Measurements from ENCODE around the gene CNTNAP2.
"Not testable (repeated sequence)": the region's sequence is repeated elsewhere in the genome, so short reads cannot be mapped to it uniquely, and the experiment has no call there.

The CNTNAP2 gene

DNA sequence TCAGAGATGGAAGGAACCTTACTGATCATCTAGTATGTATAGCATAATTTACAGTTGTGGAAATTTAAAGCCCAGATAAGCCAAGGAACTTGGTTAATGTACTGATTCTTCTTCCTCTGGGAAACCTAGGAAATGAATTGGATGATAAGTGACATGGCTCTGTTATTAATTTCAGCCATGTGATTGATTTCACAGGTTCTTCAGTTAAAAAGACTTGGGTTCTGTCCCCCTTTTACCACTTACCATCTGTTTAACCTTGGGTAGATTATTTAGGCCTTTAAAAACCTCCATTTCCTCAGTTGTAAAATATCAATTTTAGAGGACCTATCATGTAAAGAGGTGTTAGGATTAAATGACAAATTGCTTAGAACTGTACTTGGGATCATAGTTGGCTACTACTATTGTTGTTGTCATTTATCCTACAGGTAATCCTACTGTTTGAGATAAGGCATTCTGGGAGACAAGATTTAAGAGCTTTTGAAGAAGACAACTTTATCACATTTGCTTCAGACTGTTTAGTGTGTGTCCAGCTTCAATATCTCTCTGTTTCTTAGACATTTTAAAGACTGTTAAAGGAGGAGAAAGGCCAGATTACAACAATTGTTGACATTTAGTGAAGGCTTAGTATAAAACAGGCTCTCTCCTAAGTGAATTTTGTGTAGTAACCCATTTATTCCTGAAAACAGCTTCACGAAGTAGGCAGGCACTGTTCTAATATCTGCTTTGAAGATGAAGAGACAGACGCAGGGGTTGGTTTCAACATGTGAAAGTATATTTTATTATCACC lies 1476.9 kb downstream of the CNTNAP2 start:
- no peak for DNase-seq

- DNase-seq, result no peak
These were observed 1478.4 kb downstream of the CNTNAP2 start for GRCh38 chr7:147595042-147595441.

- not testable (repeated sequence) for DNase-seq
These were observed 1482.1 kb downstream of the CNTNAP2 start for GRCh38 chr7:147598687-147599086.

- DNase-seq, result no peak
These were observed 1488.7 kb downstream of the CNTNAP2 start for GRCh38 chr7:147605323-147605722.

- no peak for DNase-seq
These were observed 1490.7 kb downstream of the CNTNAP2 start for GRCh38 chr7:147607157-147607800.

DNA sequence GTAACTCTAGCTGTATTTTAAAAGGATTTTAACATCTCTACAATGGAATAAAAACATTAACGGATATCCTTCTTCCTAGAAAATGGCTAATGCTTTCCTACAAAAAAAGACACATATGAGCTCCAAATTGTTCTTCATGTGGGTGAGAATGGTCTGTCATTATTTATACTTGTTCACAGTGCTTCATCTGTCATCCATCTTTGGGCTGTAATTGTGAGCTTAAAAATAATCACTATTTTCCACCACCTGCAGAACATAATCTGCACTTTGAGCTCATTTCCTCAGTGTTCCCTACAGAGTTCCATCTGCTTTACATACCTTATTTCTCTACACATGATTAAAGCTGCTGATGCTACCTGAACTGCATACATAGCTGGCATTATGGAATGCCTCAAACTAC lies 1494.8 kb downstream of the CNTNAP2 start:
- no peak for DNase-seq

GRCh38 chr7:147635288-147635687 lies 1518.7 kb downstream of the CNTNAP2 start:
- no peak for DNase-seq

- no peak for DNase-seq
These were observed 1520.0 kb downstream of the CNTNAP2 start for GRCh38 chr7:147636553-147636952.

GRCh38 chr7:147638566-147638965 lies 1522.0 kb downstream of the CNTNAP2 start:
- DNase-seq, result no peak

- no peak for DNase-seq
These were observed 1522.4 kb downstream of the CNTNAP2 start for GRCh38 chr7:147639037-147639436.

DNA sequence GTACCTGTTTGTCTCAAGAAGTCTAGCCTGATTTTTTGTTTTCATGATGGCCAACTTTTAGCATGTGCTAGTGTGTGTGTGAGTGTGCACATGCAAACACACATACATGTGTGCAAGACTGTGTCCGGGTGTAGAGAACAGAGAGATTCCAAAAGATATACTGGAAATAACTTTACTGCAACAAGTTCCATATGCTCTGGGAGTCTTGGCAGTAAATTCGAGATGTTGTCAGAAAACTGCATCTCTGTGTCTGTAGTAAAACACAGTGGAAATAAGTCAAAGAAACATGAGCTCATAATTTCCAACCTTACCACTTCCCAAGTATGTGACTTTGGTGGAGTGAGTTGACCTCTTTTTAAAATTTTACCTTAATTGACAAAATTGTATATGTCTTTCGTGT lies 1523.2 kb downstream of the CNTNAP2 start:
- DNase-seq, result no peak

GRCh38 chr7:147640821-147641220 lies 1524.2 kb downstream of the CNTNAP2 start:
- DNase-seq, result no peak

DNA sequence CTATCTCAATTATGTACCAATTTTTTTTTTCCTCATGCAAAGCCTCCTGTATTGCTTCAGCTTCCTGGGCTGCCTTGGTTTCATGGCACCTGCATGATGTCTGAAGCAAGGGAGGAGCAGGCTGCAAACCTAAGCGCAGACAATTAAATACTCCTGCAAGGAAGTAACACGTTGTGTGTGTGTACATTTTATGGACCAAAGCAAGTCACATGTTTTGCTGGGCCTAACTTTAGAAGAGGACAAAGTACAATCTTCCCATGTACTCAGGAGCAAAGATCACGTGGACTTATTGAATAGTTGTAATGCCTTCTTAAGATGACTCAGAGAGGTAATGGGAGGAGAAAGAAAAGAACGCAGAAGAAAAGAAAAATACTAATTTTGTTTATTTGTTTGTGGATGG lies 1530.0 kb downstream of the CNTNAP2 start:
- DNase-seq, result no peak

GRCh38 chr7:147650991-147651390 lies 1534.4 kb downstream of the CNTNAP2 start:
- no peak for DNase-seq

- no peak for DNase-seq
These were observed 1535.0 kb downstream of the CNTNAP2 start for GRCh38 chr7:147651601-147652000.

GRCh38 chr7:147653456-147653855 lies 1536.9 kb downstream of the CNTNAP2 start:
- no peak for DNase-seq

- DNase-seq, result no peak
These were observed 1541.9 kb downstream of the CNTNAP2 start for GRCh38 chr7:147658392-147658967.

DNA sequence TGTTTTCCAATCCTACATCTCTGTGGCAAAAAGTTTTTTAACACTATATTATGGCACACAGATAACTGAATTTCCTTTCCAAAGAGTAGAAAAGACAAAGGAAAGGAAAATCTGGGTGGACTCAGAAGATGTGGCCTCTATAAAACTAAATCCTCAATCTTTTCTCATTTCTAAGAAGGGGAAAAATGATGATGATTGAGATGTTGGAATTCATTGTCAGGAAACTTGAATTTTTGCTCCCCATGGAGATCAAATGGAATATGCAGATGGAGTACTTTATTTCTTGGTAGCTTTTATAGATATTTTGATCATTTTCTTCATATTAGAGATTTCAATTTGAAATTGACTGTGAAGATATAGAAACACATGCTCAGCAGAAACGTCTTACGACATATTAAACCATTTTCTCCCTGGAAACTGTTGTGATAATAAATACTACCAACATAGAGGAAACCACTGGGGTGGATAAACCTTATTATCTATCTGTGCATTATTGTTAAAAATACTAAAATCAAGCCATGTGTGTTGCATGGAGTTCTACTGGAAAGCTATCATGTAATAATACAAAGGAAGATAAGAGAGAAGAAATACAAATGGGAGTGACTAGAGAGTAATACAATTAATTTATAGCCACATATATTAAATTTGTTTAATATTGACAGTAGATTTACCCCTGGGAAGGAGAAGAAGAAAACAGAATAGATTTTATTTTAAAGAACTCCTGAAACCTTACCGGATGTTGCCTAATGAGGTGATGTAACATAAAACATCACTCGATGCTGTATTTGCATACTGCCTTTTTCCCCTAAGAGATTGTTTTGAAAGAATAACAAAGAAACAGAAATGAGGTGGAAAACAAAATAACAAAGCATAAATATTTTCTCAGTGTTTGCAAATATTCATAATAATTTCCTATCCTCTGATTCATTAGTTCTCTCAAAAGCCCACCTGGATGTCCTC lies 1542.7 kb downstream of the CNTNAP2 start:
- DNase-seq, result no peak

GRCh38 chr7:147664541-147664940 lies 1547.9 kb downstream of the CNTNAP2 start:
- DNase-seq, result no peak

- no peak for DNase-seq
These were observed 1554.2 kb downstream of the CNTNAP2 start for GRCh38 chr7:147670759-147671158.

GRCh38 chr7:147674705-147675104 lies 1558.1 kb downstream of the CNTNAP2 start:
- no peak for DNase-seq

DNA sequence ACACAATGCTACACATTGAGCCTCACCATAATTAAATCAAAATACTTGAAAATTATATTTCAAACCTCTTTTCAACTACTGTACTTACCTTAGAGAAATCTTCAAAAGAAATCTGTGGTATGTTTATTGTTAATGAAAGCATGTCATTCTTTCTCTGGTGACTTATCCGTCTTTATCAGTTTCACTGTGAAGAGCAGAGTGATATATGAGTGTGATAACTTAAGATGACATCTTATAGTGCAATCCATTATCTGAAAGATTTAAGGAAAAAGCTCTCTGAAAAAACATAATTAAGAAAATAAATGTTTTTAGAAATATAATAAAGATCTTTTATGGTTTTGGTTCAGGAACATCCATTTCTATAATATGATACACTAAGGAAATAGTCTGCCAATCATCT lies 1562.3 kb downstream of the CNTNAP2 start:
- DNase-seq, result no peak

- no peak for DNase-seq
These were observed 1564.9 kb downstream of the CNTNAP2 start for GRCh38 chr7:147681530-147681929.
